Heart left ventricle (tissue), 13 donors: ENCODE results near the gene S100A13.

Experiments
- CTCF ChIP-seq, 12 donors: fragments of 200-600 bp; sonication (generic) in 4 of 12; IDR thresholded peaks; one replicate each; pipeline versions ENCODE4 v1.5.0 to v1.8.0; 2018 to 2022; ENCODE audit warnings: antibody characterized with exemption in 12 of 12, mild to moderate bottlenecking in 5 of 12
- POLR2A ChIP-seq, 2 donors: fragments of 450-650 bp; IDR thresholded peaks; one replicate each; pipeline ENCODE4 v1.6.1; 2017; ENCODE audit warnings: antibody characterized with exemption in 2 of 2, mild to moderate bottlenecking in 2 of 2, moderate library complexity in 2 of 2
- donor health status: ischemic (EF 13 %, LVEDD 7.1; RV severe dilation, severe dysfunction).
- donor health status: DM: no; HTN: yes; CAD: no.
- donor health status: DM: no; HTN: no; CAD: no.
- donor health status: ischemic (EF 25% LVEDD 6.9; RV normal size, moderate dysfunction).
- donor health status: ischemic (EF 25% LVEDD 5.7; RV mildly dilated, moderate dysfunction).
- donor health status: ischemic (EF 35%, LVEDD 5.7; RV mildly dilated, moderate dysfunction).
- donor health status: nonischemic (EF 11% LVEDD 7.7; RV severe dilation, severe dysfunction).
- donor health status: DM: yes; HTN: yes; CAD: no.
- donor health status: PGD.
- donor health status: ischemic (EF 29% LVEDD 5.4; RV normal size, mild dysfunction).
- donor health status: nonischemic (EF 23%, LVEDD 6.1; RV moderate dilation, normal function).

GRCh38 chr1:153659656-153660055 is 32.4 kb upstream of the S100A13 start:
- TF ChIP-seq CTCF (IDR thresholded peaks at IDR 0.05) (no peak), POLR2A (IDR thresholded peaks at IDR 0.05) (no peak)
